SK-N-SH (cell line): ENCODE measurements around the gene ARHGDIB. TPM values are rescaled to one million over a fixed set of nuclear protein-coding genes. Genes with fewer than 3 reads are reported as not detected.
A peak's percentile ranks its signal among the peaks of the same experiment; 100 is the strongest.

Source experiments
- CTCF ChIA-PET: fragments of 300-600, 350-600 bp; formaldehyde crosslinking; extraction: SDS; loops from one replicate; lab custom pipeline; 2021; lab: Yijun Ruan, JAX
- POLR2A ChIA-PET: fragments of 350-600 bp; sonication (Branson Sonifier 250); formaldehyde crosslinking; extraction: SDS; loops from one replicate; lab custom pipeline; 2020; ENCODE audit warnings: antibody characterized with exemption, inconsistent platforms; lab: Yijun Ruan, JAX
- DNase-seq: peaks from one replicate; pipeline ENCODE4 v3.0.0; 2012
- H2AFZ ChIP-seq: fragments of 200-600 bp; sonication (generic); 2 replicates; pipeline ENCODE4 v1.8.1; 2016; ENCODE audit warnings: antibody characterized with exemption, mild to moderate bottlenecking, low read depth
- H3F3A ChIP-seq: fragments of 200-600 bp; sonication (generic); replicated peaks from 2 replicates; pipeline ENCODE3; 2016; ENCODE audit warnings: antibody characterized with exemption, mild to moderate bottlenecking; ENCODE audit not compliant: insufficient read depth
- H3K27ac ChIP-seq, 2 experiments: fragments of 200-500 bp in 1 of 2; fragments of 200-600 bp in 1 of 2; sonication (Bioruptor generic) in 1 of 2; sonication (generic), shearing (Covaris generic) in 1 of 2; 2 replicates each; pipeline versions ENCODE4 v1.5.1 to v1.6.1; 2014 to 2016; ENCODE audit warnings: low read depth in 2 of 2, inconsistent platforms in 1 of 2, low read length in 1 of 2, mild to moderate bottlenecking in 1 of 2, mixed read lengths in 1 of 2
- H3K27me3 ChIP-seq: fragments of 200-600 bp; sonication (generic), shearing (Covaris generic); 2 replicates; pipeline ENCODE4 v1.6.1; 2016; ENCODE audit warnings: mixed run types; ENCODE audit not compliant: insufficient read depth
- H3K36me3 ChIP-seq, 2 experiments: fragments of 200-500 bp in 1 of 2; fragments of 200-600 bp in 1 of 2; sonication (Bioruptor generic) in 1 of 2; sonication (generic) in 1 of 2; replicated peaks in 1 of 2; 2 replicates each; pipeline versions ENCODE3 to v1.5.1; 2014 to 2016; ENCODE audit warnings: low read length in 1 of 2, mild to moderate bottlenecking in 1 of 2; ENCODE audit not compliant: insufficient read depth in 2 of 2, control insufficient read depth in 1 of 2
- H3K4me1 ChIP-seq, 2 experiments: fragments of 200-500 bp in 1 of 2; fragments of 200-600 bp in 1 of 2; sonication (Bioruptor generic) in 1 of 2; sonication (generic), shearing (Covaris generic) in 1 of 2; 2 replicates each; pipeline versions ENCODE4 v1.5.1 to v1.6.1; 2014 to 2016; ENCODE audit warnings: low read depth in 1 of 2, low read length in 1 of 2, mixed run types in 1 of 2; ENCODE audit not compliant: insufficient read depth in 2 of 2, control insufficient read depth in 1 of 2
- H3K4me2 ChIP-seq: fragments of 200-600 bp; sonication (generic), shearing (Covaris generic); 2 replicates; pipeline ENCODE4 v1.6.1; 2017; ENCODE audit warnings: mixed run types
- H3K4me3 ChIP-seq, 2 experiments: fragments of 200-500 bp in 1 of 2; fragments of 200-600 bp in 1 of 2; sonication (Bioruptor generic) in 1 of 2; sonication (generic), shearing (Covaris generic) in 1 of 2; 2 replicates each; pipeline versions ENCODE4 v1.5.1 to v1.8.1; 2014 to 2016; ENCODE audit warnings: low read depth in 2 of 2, inconsistent platforms in 1 of 2, low read length in 1 of 2, mild to moderate bottlenecking in 1 of 2, mixed read lengths in 1 of 2, moderate library complexity in 1 of 2
- H3K79me2 ChIP-seq: fragments of 200-600 bp; sonication (generic); 2 replicates; pipeline ENCODE4 v1.8.1; 2017; ENCODE audit warnings: mild to moderate bottlenecking; ENCODE audit not compliant: insufficient read depth
- H3K9ac ChIP-seq: fragments of 200-600 bp; sonication (generic); 2 replicates; pipeline ENCODE4 v1.6.1; 2017; ENCODE audit warnings: mixed run types
- H3K9me2 ChIP-seq: fragments of 200-600 bp; sonication (generic); 2 replicates; pipeline ENCODE4 v1.6.1; 2017; ENCODE audit warnings: mixed run types
- H3K9me3 ChIP-seq: fragments of 200-600 bp; sonication (generic); 2 replicates; pipeline ENCODE4 v1.6.1; 2017; ENCODE audit warnings: mixed run types, mild to moderate bottlenecking, moderate library complexity
- H4K20me1 ChIP-seq: fragments of 200-600 bp; sonication (generic); 2 replicates; pipeline ENCODE4 v1.6.1; 2017; ENCODE audit warnings: mild to moderate bottlenecking, mixed run types; ENCODE audit not compliant: insufficient read depth
- CHD2 ChIP-seq: fragments of 150-350 bp; IDR thresholded peaks from 2 replicates; pipeline ENCODE4 v1.6.1; 2018; ENCODE audit warnings: low read length; ENCODE audit not compliant: partially characterized antibody
- ELF1 ChIP-seq: IDR thresholded peaks from 2 replicates; pipeline ENCODE4 v1.4.0; 2012
- EZH2phosphoT487 ChIP-seq: fragments of 200-600 bp; sonication (generic); IDR thresholded peaks from 2 replicates; pipeline ENCODE4 v1.6.1; 2017; ENCODE audit warnings: low read depth, mixed run types, mild to moderate bottlenecking, antibody characterized with exemption, moderate library complexity, borderline replicate concordance
- FOSL2 ChIP-seq: IDR thresholded peaks from 2 replicates; pipeline ENCODE4 v1.4.0; 2012; ENCODE audit warnings: low read depth, mild to moderate bottlenecking, moderate library complexity, borderline replicate concordance
- FOXJ3 ChIP-seq: sonication (generic); formaldehyde crosslinking; IDR thresholded peaks from 2 replicates; pipeline ENCODE4 v1.5.1; 2020; ENCODE audit warnings: mild to moderate bottlenecking, missing genetic modification reagents
- FOXM1 ChIP-seq: IDR thresholded peaks from 2 replicates; pipeline ENCODE4 v1.4.0; 2012; ENCODE audit warnings: low read depth, mild to moderate bottlenecking
- GABPA ChIP-seq: IDR thresholded peaks from 2 replicates; pipeline ENCODE4 v1.4.0; 2012; ENCODE audit warnings: low read depth, mild to moderate bottlenecking
- GATA2 ChIP-seq: sonication (generic); formaldehyde crosslinking; IDR thresholded peaks from 2 replicates; pipeline ENCODE4 v1.5.0; 2020; ENCODE audit warnings: mild to moderate bottlenecking, missing genetic modification reagents
- IRF3 ChIP-seq: fragments of 150-350 bp; IDR thresholded peaks from 2 replicates; pipeline ENCODE4 v1.6.1; 2016; ENCODE audit warnings: mild to moderate bottlenecking, low read depth, low read length
- JUND ChIP-seq: IDR thresholded peaks from 2 replicates; pipeline ENCODE4 v1.4.0; 2012
- MEF2A ChIP-seq: IDR thresholded peaks from 2 replicates; pipeline ENCODE4 v1.4.0; 2012; ENCODE audit warnings: low read depth, borderline replicate concordance
- MXI1 ChIP-seq: IDR thresholded peaks from 2 replicates; pipeline ENCODE4 v1.6.1; 2012; ENCODE audit warnings: mild to moderate bottlenecking, low read depth, low read length, improper control_type of control experiment
- NFIC ChIP-seq: IDR thresholded peaks from 2 replicates; pipeline ENCODE4 v1.4.0; 2012; ENCODE audit warnings: borderline replicate concordance
- POLR2AphosphoS5 ChIP-seq: IDR thresholded peaks from 2 replicates; pipeline ENCODE4 v1.6.1; 2012; ENCODE audit warnings: low read depth, low read length
- RAD21 ChIP-seq: IDR thresholded peaks from 2 replicates; pipeline ENCODE4 v1.6.1; 2012; ENCODE audit warnings: mild to moderate bottlenecking, low read length
- REST ChIP-seq: IDR thresholded peaks from 2 replicates; pipeline ENCODE4 v1.6.1; 2012; ENCODE audit warnings: mild to moderate bottlenecking, low read depth, low read length, moderate library complexity
- RFX5 ChIP-seq: IDR thresholded peaks from 2 replicates; pipeline ENCODE4 v1.6.1; 2012; ENCODE audit warnings: mild to moderate bottlenecking, improper control_type of control experiment, low read length
- RXRA ChIP-seq: IDR thresholded peaks from 2 replicates; pipeline ENCODE4 v1.4.0; 2012; ENCODE audit warnings: low read depth, mild to moderate bottlenecking, borderline replicate concordance
- SIN3A ChIP-seq: IDR thresholded peaks from 2 replicates; pipeline ENCODE4 v1.6.1; 2012; ENCODE audit warnings: low read depth, mild to moderate bottlenecking, low read length, moderate library complexity, borderline replicate concordance
- TAF1 ChIP-seq: IDR thresholded peaks from 2 replicates; pipeline ENCODE4 v1.6.1; 2012; ENCODE audit warnings: low read depth, mild to moderate bottlenecking, low read length, moderate library complexity, borderline replicate concordance
- TCF12 ChIP-seq: IDR thresholded peaks from 2 replicates; pipeline ENCODE4 v1.4.0; 2012
- TEAD4 ChIP-seq: IDR thresholded peaks from 2 replicates; pipeline ENCODE4 v1.4.0; 2012; ENCODE audit warnings: mild to moderate bottlenecking, borderline replicate concordance; ENCODE audit not compliant: insufficient read depth
- USF1 ChIP-seq: IDR thresholded peaks from 2 replicates; pipeline ENCODE4 v1.4.0; 2012; ENCODE audit warnings: low read depth, borderline replicate concordance
- YY1 ChIP-seq: IDR thresholded peaks from 2 replicates; pipeline ENCODE4 v1.4.0; 2012; ENCODE audit warnings: low read depth, mild to moderate bottlenecking
- WGBS: methylation state at CpG from one replicate; pipeline ENCODE4 v1.1.6; 2017; ENCODE audit warnings: low lambda C conversion rate; 5-methylcytosine and 5-hydroxymethylcytosine counted together
- polyA plus RNA-seq, 3 experiments: library from polyadenylated mRNA; depleted of rRNA; stranded (reverse); fragments of >200 nt; gene quantifications; 2 replicates each; pipeline ENCODE4 v1.2.3, GENCODE V29; 2012

ARHGDIB gene
- polyA plus RNA-seq, 1 of the 3 experiments (the other 2 are of a cell fraction), result 362 TPM

DNA sequence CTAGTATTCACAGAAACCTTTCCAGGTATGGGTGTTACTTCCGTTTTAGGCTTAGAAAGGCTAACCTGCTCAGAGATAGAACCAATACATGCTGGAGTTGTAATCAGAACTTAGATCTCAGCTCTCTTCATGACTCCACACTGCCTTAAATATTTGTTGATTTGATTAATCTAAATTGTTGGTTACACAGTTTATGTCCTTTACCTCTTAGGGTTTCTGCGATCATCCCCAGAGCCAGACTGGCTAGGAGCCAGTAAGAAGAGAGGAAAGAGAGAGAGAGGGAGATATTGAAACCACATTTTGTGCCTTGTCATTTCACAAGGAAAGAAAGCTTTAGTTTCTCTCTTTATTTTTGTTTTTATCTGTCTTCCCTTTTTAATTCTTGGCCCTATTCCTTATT lies 58.9 kb downstream of the ARHGDIB start:
- H3K9me2 ChIP-seq, result no peaks in the 10 kb centered on the region
- H3K4me1 ChIP-seq, result no peaks in the 10 kb centered on the region; a peak in 1 of 4 replicates
- DNase-seq, result no peak
- TF ChIP-seq ELF1, result no peak
- no peak for TF ChIP-seq RAD21
- TF ChIP-seq FOXM1, result no peak
- TF ChIP-seq FOXJ3 (CRISPR knock-in tag), result no peak
- no peak for TF ChIP-seq POLR2AphosphoS5
- peak; percentile 45 for TF ChIP-seq TCF12
- no peak for TF ChIP-seq TEAD4
- TF ChIP-seq FOSL2, result no peak
- TF ChIP-seq NFIC, result peak; percentile 65
- no peak for TF ChIP-seq EZH2phosphoT487
- no peak for TF ChIP-seq SIN3A
- TF ChIP-seq IRF3, result no peak
- TF ChIP-seq YY1, result no peak
- TF ChIP-seq, all 33 proteins: peak for 2
- no peaks in the 10 kb centered on the region for H4K20me1 ChIP-seq
- no peaks in the 10 kb centered on the region for H3K27me3 ChIP-seq
- no peak overlapping the region for H3K9ac ChIP-seq
- no peaks in the 10 kb centered on the region for H3F3A ChIP-seq
- H3K79me2 ChIP-seq, result no peaks in the 10 kb centered on the region
- ChIA-PET POLR2A (no interaction called here), CTCF (interaction anchor here (1.5 to 1.7 kb wide), 2 partner anchors 9 to 51 kb away, joined by 3 to 5 read pairs; no protein-coding TSS in a partner anchor)
- 0 out of 2 replicates have a peak overlapping the region, but pooled peaks have one; percentile 20 for H2AFZ ChIP-seq
- 47% methylated on average over 2 of the region's 2 CpGs for WGBS
- peak overlapping the region; percentile 16; a peak in 2 of 4 replicates for H3K27ac ChIP-seq
- no peak overlapping the region for H3K4me2 ChIP-seq
- H3K9me3 ChIP-seq, result no peaks in the 10 kb centered on the region
- H3K4me3 ChIP-seq, result no peak overlapping the region
- no peaks in the 10 kb centered on the region for H3K36me3 ChIP-seq

DNA sequence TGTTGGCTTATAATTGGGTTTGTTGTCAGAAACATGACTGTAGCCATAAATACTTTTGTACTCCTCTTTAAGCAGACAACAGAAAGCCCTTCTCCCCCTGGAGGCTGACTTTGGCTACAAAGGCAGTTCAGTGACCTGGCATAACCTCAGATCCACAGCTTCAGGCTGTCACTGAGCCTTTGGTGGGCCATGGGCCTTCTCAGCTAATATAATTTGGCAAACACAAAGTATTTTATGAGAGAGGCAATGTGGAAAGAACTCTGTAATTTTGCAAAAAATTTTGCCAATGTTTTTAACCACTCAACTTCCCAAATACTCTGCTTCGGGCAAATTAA lies 60.2 kb downstream of the ARHGDIB start:
- Histone ChIP-seq H3K9ac (no peak overlapping the region), H3F3A (no peaks in the 10 kb centered on the region), H4K20me1 (no peaks in the 10 kb centered on the region), H2AFZ (no peak overlapping the region), H3K27ac (no peak overlapping the region), H3K4me2 (no peak overlapping the region), H3K79me2 (no peaks in the 10 kb centered on the region), H3K9me2 (no peaks in the 10 kb centered on the region), H3K27me3 (no peaks in the 10 kb centered on the region), H3K4me3 (no peak overlapping the region), H3K4me1 (peaks cover 4 to 6% of the 10 kb centered on the region in 2 experiments), H3K36me3 (no peaks in the 10 kb centered on the region), H3K9me3 (no peaks in the 10 kb centered on the region)
- TF ChIP-seq YY1 (no peak), TEAD4 (no peak), TAF1 (no peak), REST (no peak), GABPA (no peak), RXRA (no peak), CHD2 (no peak), SIN3A (no peak), RAD21 (no peak), RFX5 (no peak), MXI1 (no peak), EZH2phosphoT487 (no peak), GATA2 (CRISPR knock-in tag) (no peak), JUND (no peak), USF1 (no peak), FOXJ3 (CRISPR knock-in tag) (no peak), MEF2A (no peak)
- WGBS, result 100% methylated on average over 1 of the region's 1 CpG
- POLR2A ChIA-PET, result no interaction called here
- no peak for DNase-seq
- CTCF ChIA-PET, result interaction anchor here (1.5 kb wide), 1 partner anchor 9 kb away, joined by 3 read pairs; no protein-coding TSS in a partner anchor
